T-helper 2 cell treated with Interferon-gamma antibody and Interleukin-4, amounts not matched to agents 5 μg/mL and 100 μg/mL, for 36 hours (primary cell): ENCODE data around the gene ESCO1.
"Not testable (repeated sequence)": the region's sequence is repeated elsewhere in the genome, so short reads cannot be mapped to it uniquely, and the experiment has no call there.

Experiments
- DNase-seq: peaks from one replicate; pipeline ENCODE4 v3.0.0; 2021; ENCODE audit warnings: low spot score
- H3K27ac Mint-ChIP-seq: one replicate; pipeline ENCODE4 v1.8.0; 2021; ENCODE audit warnings: mild to moderate bottlenecking, mixed read lengths
- H3K27me3 Mint-ChIP-seq: one replicate; pipeline ENCODE4 v1.8.0; 2021; ENCODE audit warnings: low read depth, mixed read lengths
- H3K36me3 Mint-ChIP-seq: one replicate; pipeline ENCODE4 v1.8.0; 2021; ENCODE audit warnings: low read depth, mixed read lengths
- H3K4me1 Mint-ChIP-seq: one replicate; pipeline ENCODE4 v1.8.0; 2021; ENCODE audit warnings: low read depth, mixed read lengths
- H3K4me3 Mint-ChIP-seq: one replicate; pipeline ENCODE4 v1.8.0; 2022; ENCODE audit warnings: mild to moderate bottlenecking, moderate library complexity, mixed read lengths
- H3K9me3 Mint-ChIP-seq: one replicate; pipeline ENCODE4 v1.8.0; 2021; ENCODE audit warnings: mixed read lengths

Gene ESCO1, protein sequence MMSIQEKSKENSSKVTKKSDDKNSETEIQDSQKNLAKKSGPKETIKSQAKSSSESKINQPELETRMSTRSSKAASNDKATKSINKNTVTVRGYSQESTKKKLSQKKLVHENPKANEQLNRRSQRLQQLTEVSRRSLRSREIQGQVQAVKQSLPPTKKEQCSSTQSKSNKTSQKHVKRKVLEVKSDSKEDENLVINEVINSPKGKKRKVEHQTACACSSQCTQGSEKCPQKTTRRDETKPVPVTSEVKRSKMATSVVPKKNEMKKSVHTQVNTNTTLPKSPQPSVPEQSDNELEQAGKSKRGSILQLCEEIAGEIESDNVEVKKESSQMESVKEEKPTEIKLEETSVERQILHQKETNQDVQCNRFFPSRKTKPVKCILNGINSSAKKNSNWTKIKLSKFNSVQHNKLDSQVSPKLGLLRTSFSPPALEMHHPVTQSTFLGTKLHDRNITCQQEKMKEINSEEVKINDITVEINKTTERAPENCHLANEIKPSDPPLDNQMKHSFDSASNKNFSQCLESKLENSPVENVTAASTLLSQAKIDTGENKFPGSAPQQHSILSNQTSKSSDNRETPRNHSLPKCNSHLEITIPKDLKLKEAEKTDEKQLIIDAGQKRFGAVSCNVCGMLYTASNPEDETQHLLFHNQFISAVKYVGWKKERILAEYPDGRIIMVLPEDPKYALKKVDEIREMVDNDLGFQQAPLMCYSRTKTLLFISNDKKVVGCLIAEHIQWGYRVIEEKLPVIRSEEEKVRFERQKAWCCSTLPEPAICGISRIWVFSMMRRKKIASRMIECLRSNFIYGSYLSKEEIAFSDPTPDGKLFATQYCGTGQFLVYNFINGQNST

DNA sequence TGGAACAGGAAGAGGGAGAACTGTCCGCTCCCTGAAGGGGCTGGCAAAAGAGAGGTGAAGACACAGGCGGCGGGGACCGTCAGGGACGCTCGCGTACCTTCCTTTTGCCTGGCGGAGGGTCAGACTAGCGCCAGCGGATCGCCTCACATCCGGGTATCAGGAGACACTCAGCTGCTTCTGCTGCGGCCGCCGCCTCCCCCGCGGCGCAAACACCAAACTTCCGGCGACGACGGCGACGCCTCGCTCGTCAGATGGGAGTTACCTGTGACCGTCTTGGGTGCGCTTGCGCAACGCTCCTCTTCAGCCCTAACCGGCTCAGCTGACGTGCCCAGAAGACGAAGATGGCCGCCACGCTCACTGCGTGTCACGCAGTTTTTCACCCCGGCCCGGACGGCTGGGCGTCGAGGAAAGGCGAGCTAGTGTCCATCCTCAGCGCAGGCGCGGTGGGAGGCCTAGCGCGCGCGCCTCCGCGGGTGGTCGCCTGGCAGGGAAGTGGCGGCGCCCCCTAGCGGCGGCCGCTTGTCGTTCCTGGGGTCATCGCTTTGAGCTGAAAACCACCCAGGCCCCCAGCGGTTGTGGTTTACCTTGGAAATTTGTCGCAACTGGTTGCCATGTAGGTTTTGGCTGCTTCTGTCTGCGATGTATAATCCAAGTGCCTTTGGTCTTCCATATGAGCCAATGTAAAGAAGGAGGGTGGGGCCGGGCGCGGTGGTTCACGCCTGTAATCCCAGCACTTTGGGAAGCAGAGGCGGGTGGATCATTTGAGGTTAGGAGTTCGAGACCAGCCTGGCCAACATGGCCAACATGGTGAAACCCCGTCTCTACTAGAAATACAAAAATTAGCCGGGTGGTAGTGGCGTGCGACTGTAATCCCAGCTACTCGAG is at the start of gene ESCO1:
Gene ESCO1, minus strand, starts transcription at position 179 of the 885 bp plus-strand sequence. CDS start 25,861 bp downstream, outside the sequence.
- Mint-ChIP-seq H3K9me3 (no peaks in the 10 kb centered on the region), H3K4me3 (peak within 1 kb of the TSS; percentile 100), H3K36me3 (no peaks in the 10 kb centered on the region), H3K27ac (peak within 1 kb of the TSS; percentile 98), H3K27me3 (no peaks in the 10 kb centered on the region), H3K4me1 (peaks cover 18% of the 10 kb centered on the region)
- DNase-seq, result peak; percentile 97

- DNase-seq, H3K9me3 Mint-ChIP-seq, H3K27me3 Mint-ChIP-seq, H3K4me1 Mint-ChIP-seq, H3K27ac Mint-ChIP-seq, H3K4me3 Mint-ChIP-seq: not testable (repeated sequence)
- peaks cover 15% of the 10 kb centered on the region for H3K36me3 Mint-ChIP-seq
These were observed 39.9 kb upstream of the ESCO1 start for GRCh38 chr18:21640375-21640774.

DNA sequence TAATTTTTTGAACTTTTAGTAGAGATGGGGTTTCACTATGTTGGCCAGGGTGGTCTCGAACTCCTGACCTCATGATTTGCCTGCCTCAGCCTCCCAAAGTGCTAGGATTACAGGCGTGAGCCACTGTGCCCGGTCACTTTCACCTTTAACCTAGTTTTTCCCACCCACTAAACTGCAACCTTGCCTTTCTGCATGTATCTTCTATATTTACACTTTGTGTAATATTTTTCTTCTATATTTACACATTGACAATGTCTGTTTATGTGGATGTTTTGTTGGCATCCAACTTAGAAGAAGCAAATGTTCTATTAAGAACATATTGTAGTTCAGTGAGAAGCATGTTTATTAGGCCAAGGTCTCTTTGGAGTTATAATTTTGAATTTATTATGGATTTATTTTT is 38.3 kb upstream of the ESCO1 start:
- H3K27ac Mint-ChIP-seq, result peak overlapping the region; percentile 31

GRCh38 chr18:21636769-21637168 is 36.3 kb upstream of the ESCO1 start:
- Mint-ChIP-seq H3K36me3 (peaks cover 25% of the 10 kb centered on the region), H3K27me3 (no peaks in the 10 kb centered on the region), H3K4me1 (peaks cover 2% of the 10 kb centered on the region), H3K4me3 (no peak overlapping the region), H3K27ac (no peak overlapping the region), H3K9me3 (no peaks in the 10 kb centered on the region)
- DNase-seq, result no peak

More for the DNA sequence above, 38.3 kb upstream of the ESCO1 start:
- DNase-seq, result no peak
- Mint-ChIP-seq H3K36me3 (peaks cover 14% of the 10 kb centered on the region), H3K9me3 (no peaks in the 10 kb centered on the region), H3K4me3 (no peak overlapping the region), H3K27me3 (no peaks in the 10 kb centered on the region), H3K4me1 (peaks cover 2% of the 10 kb centered on the region)

DNA sequence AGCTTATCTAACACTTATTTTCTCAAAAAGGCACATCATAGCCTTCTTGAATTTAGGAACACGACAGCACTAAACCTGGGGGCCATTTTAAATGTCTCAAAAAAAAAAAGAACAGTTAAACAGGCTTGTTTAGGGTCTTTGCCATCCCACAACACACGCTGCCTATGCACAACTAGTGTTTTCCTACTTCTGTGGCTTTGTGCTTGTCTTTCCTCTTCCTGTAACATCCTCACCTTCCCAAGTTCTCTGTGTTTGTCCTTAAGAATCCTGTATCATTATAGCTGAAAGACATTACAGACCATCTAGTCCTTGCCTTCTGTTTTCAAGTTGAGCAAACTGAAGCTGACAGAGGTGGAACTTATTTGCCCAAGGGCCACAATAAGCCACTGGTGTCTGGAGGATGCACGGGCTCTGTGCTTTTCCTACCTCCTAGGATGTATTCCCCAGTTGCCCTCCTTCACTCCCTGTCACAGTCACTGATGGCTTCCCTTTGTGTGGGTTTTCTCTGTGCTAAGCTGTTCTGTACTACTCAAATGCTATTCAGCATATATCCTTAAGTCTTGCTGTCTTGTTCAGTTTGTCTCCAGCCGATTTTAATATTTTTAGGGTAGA is 34.2 kb upstream of the ESCO1 start:
- DNase-seq, result no peak
- H3K27ac Mint-ChIP-seq, result no peak overlapping the region
- H3K4me3 Mint-ChIP-seq, result no peak overlapping the region
- no peaks in the 10 kb centered on the region for H3K27me3 Mint-ChIP-seq
- peaks cover 2% of the 10 kb centered on the region for H3K4me1 Mint-ChIP-seq
- no peaks in the 10 kb centered on the region for H3K9me3 Mint-ChIP-seq
- peaks cover 31% of the 10 kb centered on the region for H3K36me3 Mint-ChIP-seq

DNA sequence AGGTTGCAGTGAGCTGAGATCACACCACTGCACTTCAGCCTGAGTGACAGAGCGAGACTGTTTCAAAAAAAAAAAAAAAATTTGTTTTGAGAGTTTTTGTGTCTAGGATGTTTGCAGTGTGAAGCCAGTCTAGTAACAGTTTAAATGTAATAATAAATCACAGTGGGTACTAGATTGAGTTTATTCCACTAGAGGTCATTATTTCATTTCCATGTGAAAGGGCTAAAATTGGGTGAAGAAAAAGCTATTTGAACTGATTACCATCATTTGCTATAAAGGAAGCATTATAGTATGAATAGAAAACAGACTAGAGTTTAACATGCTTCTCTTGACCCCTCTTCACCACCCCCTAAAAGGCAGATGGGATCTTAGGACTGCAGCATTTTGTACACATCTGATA is 31.9 kb upstream of the ESCO1 start:
- no peak overlapping the region for H3K4me3 Mint-ChIP-seq
- no peaks in the 10 kb centered on the region for H3K9me3 Mint-ChIP-seq
- peaks cover 44% of the 10 kb centered on the region for H3K36me3 Mint-ChIP-seq
- no peak for DNase-seq
- H3K27me3 Mint-ChIP-seq, result no peaks in the 10 kb centered on the region
- peaks cover 13% of the 10 kb centered on the region for H3K4me1 Mint-ChIP-seq
- H3K27ac Mint-ChIP-seq, result no peak overlapping the region

DNA sequence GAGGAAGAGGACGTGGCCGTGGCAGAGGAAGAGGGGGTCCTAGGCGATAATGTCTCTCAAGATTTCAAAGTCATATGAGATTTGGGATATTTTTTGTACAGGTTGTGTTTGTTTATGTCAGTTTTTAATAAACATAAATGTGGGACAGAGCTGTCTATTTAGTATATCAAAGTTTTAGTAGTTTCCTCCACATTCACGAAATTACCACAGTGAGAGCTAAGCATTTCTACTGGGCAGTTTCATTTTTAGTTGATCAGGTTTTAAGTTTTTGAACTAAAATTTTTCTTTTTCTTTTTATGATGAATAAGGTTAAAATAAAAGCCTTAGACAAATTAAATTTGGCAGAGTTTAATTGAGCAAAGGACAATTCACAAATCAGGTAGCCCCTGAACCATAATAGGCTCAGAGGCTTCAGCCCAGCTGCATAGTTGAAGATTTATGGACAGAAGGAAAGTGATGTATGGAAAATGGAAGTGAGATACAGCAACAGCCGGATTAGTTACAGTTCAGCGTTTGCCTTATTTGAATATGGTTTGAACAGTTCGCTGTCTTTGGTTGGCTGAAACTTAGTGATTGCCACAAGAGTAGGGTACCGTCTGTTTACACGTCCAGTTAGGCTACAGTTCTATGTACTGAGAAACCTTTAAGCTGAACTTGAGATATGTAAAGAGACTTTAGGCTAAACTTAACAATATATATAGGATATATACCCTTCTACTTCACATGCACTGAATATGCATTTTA is 28.8 kb upstream of the ESCO1 start:
- no peak for DNase-seq
- Mint-ChIP-seq H3K4me1 (peaks cover 13% of the 10 kb centered on the region), H3K4me3 (peak overlapping the region; percentile 1), H3K27me3 (no peaks in the 10 kb centered on the region), H3K36me3 (peaks cover 53% of the 10 kb centered on the region), H3K27ac (peak overlapping the region; percentile 61), H3K9me3 (no peaks in the 10 kb centered on the region)

DNA sequence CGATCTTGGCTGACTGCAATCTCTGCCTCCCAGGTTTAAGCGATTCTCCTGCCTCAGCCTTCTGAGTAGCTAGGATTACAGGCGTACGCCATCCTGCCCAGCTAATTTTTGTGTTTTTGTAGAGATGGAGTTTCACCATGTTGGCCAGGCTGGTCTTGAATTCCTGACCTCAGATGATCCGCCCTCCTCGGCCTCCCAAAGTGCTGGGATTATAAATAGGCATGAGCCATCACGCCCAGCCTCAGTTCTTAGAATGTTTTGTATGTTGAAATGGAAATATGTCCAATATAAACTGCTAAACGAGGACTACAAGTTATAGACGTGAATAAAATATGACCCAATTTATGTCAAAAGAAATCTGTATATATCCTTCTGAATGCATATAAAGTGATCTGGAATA is 21.1 kb upstream of the ESCO1 start:
- H3K27ac Mint-ChIP-seq, H3K9me3 Mint-ChIP-seq, H3K4me3 Mint-ChIP-seq, DNase-seq, H3K27me3 Mint-ChIP-seq: not testable (repeated sequence)
- H3K4me1 Mint-ChIP-seq, result peaks cover 12% of the 10 kb centered on the region
- peaks cover 52% of the 10 kb centered on the region for H3K36me3 Mint-ChIP-seq

DNA sequence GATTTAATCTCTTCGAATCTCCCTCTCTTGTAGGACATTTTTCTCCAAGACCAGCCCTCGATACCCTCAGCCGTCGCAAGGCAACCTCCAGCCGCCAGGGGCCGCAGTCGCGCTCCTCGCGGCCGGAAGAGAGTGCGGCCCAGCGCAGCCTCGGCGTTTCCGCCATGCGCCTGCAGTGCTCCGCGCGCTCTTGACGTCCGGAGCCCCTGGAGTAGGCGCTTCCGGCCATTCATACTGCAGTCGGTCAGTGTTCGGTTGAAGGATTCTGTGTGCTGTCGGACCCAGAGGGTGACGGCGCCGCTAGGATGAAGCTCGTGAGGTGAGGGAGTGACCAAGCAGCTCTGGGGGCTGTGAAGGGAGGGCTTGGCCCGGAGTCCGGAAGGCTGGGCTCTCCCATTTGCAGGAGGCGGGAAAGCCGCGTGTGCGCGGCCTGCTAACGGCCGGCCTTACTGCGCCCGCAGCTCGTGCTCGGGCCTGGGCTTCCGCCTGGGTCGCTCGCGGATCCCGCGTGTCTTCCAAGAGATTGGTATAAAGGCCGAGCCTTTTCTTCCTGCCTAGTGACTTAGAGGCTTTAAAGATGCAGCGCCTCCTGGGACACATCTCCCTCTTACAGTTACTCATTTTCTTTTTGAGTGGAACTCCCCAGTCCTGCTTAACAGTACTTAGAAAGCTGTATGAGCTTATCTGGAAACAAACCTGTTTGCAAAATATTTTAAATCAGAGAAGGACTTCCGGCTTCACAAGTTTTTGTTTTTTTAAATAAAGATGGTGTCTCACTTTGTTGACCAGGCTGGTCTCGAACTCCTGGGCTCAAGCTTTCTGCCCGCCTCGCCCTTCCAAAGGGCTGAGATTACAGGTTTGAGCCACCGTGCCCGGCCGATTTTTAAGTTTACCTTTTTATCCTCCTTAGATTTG is 11.9 kb upstream of the ESCO1 start, which contains the start of gene SNRPD1:
Gene SNRPD1, plus strand, starts transcription at position 190 of the 915 bp plus-strand sequence. Its CDS starts 116 bp downstream, at position 306.
- H3K9me3 Mint-ChIP-seq, result no peaks in the 10 kb centered on the region
- peak within 1 kb of the TSS; percentile 99 for H3K4me3 Mint-ChIP-seq
- peaks cover 17% of the 10 kb centered on the region for H3K4me1 Mint-ChIP-seq
- peak; percentile 93 for DNase-seq
- H3K36me3 Mint-ChIP-seq, result peaks cover 31% of the 10 kb centered on the region
- H3K27ac Mint-ChIP-seq, result peak within 1 kb of the TSS; percentile 100
- no peaks in the 10 kb centered on the region for H3K27me3 Mint-ChIP-seq

DNA sequence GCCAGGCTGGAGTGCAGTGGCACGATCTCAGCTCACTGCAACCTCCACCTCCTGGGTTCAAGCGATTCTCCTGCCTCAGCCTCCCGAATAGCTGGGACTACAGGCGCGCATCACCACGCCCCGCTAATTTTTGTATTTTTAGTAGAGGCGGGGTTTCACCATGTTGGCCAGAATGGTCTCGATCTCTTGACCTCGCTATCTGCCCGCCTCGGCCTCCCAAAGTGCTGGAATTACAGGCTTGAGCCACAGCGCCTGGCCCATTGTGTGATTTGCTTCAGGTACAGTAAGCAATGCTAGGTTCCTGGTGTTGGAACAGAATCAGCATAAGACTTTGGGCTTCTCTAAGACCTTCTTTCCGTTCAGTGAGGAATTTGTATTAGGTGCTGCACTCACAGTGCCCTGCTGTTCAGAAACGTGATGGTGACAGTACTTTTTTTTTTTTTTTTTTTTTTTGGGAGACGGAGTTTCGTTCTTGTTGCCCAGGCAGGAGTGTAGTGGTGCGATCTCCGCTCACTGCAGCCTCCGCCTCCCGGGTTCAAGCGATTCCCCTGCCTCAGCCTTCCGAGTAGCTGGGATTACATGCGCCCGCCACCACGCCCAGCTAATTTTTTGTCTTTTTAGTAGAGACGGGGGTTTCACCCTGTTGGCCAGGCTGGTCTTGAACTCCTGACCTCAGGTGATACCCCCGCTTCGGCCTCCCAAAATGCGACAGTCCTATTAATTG is 11.1 kb upstream of the ESCO1 start:
- Mint-ChIP-seq H3K36me3 (peaks cover 25% of the 10 kb centered on the region), H3K4me3 (peak overlapping the region; percentile 99), H3K4me1 (peaks cover 14% of the 10 kb centered on the region), H3K27ac (peak overlapping the region; percentile 100)
- H3K9me3 Mint-ChIP-seq, DNase-seq, H3K27me3 Mint-ChIP-seq: not testable (repeated sequence)

DNA sequence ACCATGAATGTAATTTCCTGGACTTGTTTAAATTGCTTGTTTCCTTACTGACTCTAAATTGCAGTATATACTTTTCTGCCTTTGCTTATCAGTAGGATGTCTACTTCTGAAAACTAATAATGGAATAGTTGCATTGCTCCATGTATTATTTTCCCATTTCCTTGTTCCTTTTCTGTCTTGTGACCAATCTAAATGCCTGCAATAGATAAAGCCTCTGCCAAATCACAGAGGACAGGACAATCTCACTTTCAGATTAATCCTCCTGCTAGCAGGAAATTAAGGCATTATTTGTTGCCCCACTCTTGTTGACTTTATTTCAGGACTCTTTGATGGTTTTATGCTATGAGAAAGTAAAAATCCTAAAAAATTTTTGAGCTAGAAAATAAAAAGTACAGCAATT is 4.7 kb upstream of the ESCO1 start:
- Mint-ChIP-seq H3K36me3 (no peaks in the 10 kb centered on the region), H3K4me3 (no peak overlapping the region), H3K27me3 (no peaks in the 10 kb centered on the region), H3K27ac (no peak overlapping the region), H3K4me1 (peaks cover 3% of the 10 kb centered on the region), H3K9me3 (no peaks in the 10 kb centered on the region)
- DNase-seq, result no peak
